ENCODE results near the gene ZNF653.

ZNF653 gene

GRCh38 chr19:11528551-11529341 lies 23.1 kb upstream of the ZNF653 start, which contains the start of gene ECSIT:
Gene ECSIT, minus strand, starts transcription at chr19:11529134. Its CDS starts 9,964 bp downstream, at chr19:11519170.
- H3K9ac ChIP-seq, result peak within 1 kb of the TSS; percentile 83
- H3K4me1 ChIP-seq, result peaks cover 12% of the 10 kb centered on the region
- peak within 1 kb of the TSS; percentile 90 for H3K27ac ChIP-seq
- H3K4me3 ChIP-seq, result peak within 1 kb of the TSS; percentile 81
- TF ChIP-seq Cebpa-rat (IDR thresholded peaks at IDR 0.05), result no peak
- no peaks in the 10 kb centered on the region; the same call in 1 of the 2 replicates for H4K20me1 ChIP-seq
- H3K36me3 ChIP-seq, result peaks cover 26% of the 10 kb centered on the region
- H3K4me2 ChIP-seq, result peak within 1 kb of the TSS; percentile 90
- no peaks in the 10 kb centered on the region for H3K9me3 ChIP-seq
- H3K27me3 ChIP-seq, result no peaks in the 10 kb centered on the region

- peaks cover 82% of the 10 kb centered on the region for H3K36me3 ChIP-seq
- H3K9ac ChIP-seq, result no peak overlapping the region
- no peaks in the 10 kb centered on the region for H3K27me3 ChIP-seq
- H3K4me1 ChIP-seq, result no peaks in the 10 kb centered on the region
- H3K4me2 ChIP-seq, result no peak overlapping the region
- H4K20me1 ChIP-seq, result peaks cover 34% of the 10 kb centered on the region; the same call in 1 of the 2 replicates
- no peak for TF ChIP-seq Cebpa-rat (IDR thresholded peaks at IDR 0.05)
- H3K27ac ChIP-seq, result no peak overlapping the region
- no peaks in the 10 kb centered on the region for H3K9me3 ChIP-seq
- no peak overlapping the region for H3K4me3 ChIP-seq
These were observed 13.5 kb upstream of the ZNF653 start for GRCh38 chr19:11519138-11519537.

- H3K9ac ChIP-seq, result no peak overlapping the region
- H3K4me2 ChIP-seq, result no peak overlapping the region
- TF ChIP-seq Cebpa-rat (IDR thresholded peaks at IDR 0.05), result no peak
- peaks cover 80% of the 10 kb centered on the region for H3K36me3 ChIP-seq
- no peaks in the 10 kb centered on the region for H3K4me1 ChIP-seq
- H3K27ac ChIP-seq, result no peak overlapping the region
- H3K9me3 ChIP-seq, result no peaks in the 10 kb centered on the region
- peaks cover 11% of the 10 kb centered on the region; the same call in 1 of the 2 replicates for H4K20me1 ChIP-seq
- H3K4me3 ChIP-seq, result no peak overlapping the region
- H3K27me3 ChIP-seq, result no peaks in the 10 kb centered on the region
These were observed 8.3 kb upstream of the ZNF653 start for GRCh38 chr19:11513946-11514345.

- no peaks in the 10 kb centered on the region for H4K20me1 ChIP-seq
- H3K4me3 ChIP-seq, result no peak overlapping the region
- no peaks in the 10 kb centered on the region for H3K9me3 ChIP-seq
- H3K27me3 ChIP-seq, result no peaks in the 10 kb centered on the region
- H3K9ac ChIP-seq, result no peak overlapping the region
- H3K4me1 ChIP-seq, result peaks cover 15% of the 10 kb centered on the region
- no peak overlapping the region for H3K4me2 ChIP-seq
- H3K27ac ChIP-seq, result no peak overlapping the region
- no peak for TF ChIP-seq Cebpa-rat (IDR thresholded peaks at IDR 0.05)
- peaks cover 61% of the 10 kb centered on the region for H3K36me3 ChIP-seq
These were observed 4.8 kb upstream of the ZNF653 start for GRCh38 chr19:11510444-11510843.

- H3K4me1 ChIP-seq, result peaks cover 24% of the 10 kb centered on the region
- H3K4me2 ChIP-seq, result no peak overlapping the region
These were observed 1.9 kb upstream of the ZNF653 start for GRCh38 chr19:11507370-11508078.

GRCh38 chr19:11506967-11507366 lies 1.3 kb upstream of the ZNF653 start:
- Histone ChIP-seq H3K4me3 (no peak overlapping the region), H3K36me3 (peaks cover 33% of the 10 kb centered on the region), H3K27me3 (no peaks in the 10 kb centered on the region), H3K4me2 (peak overlapping the region; percentile 85), H3K9ac (no peak overlapping the region), H3K27ac (no peak overlapping the region), H3K4me1 (peaks cover 24% of the 10 kb centered on the region), H4K20me1 (no peaks in the 10 kb centered on the region; the same call in 1 of the 2 replicates), H3K9me3 (no peaks in the 10 kb centered on the region)
- no peak for TF ChIP-seq Cebpa-rat (IDR thresholded peaks at IDR 0.05)

More at GRCh38 chr19:11507370-11508078, 1.9 kb upstream of the ZNF653 start:
- Histone ChIP-seq H3K27ac (no peak overlapping the region), H4K20me1 (no peaks in the 10 kb centered on the region; the same call in 1 of the 2 replicates), H3K27me3 (no peaks in the 10 kb centered on the region), H3K36me3 (peaks cover 38% of the 10 kb centered on the region), H3K9me3 (no peaks in the 10 kb centered on the region), H3K4me3 (no peak overlapping the region), H3K9ac (no peak overlapping the region)
- TF ChIP-seq Cebpa-rat (IDR thresholded peaks at IDR 0.05), result no peak

GRCh38 chr19:11506101-11506555 lies 489 bp upstream of the ZNF653 start:
- no peak for TF ChIP-seq Cebpa-rat (IDR thresholded peaks at IDR 0.05)
- no peaks in the 10 kb centered on the region for H3K27me3 ChIP-seq
- H4K20me1 ChIP-seq, result no peaks in the 10 kb centered on the region; the same call in 1 of the 2 replicates
- H3K4me1 ChIP-seq, result peaks cover 24% of the 10 kb centered on the region
- no peaks in the 10 kb centered on the region for H3K9me3 ChIP-seq
- peak overlapping the region; percentile 92 for H3K4me3 ChIP-seq
- peaks cover 33% of the 10 kb centered on the region for H3K36me3 ChIP-seq
- peak overlapping the region; percentile 90 for H3K9ac ChIP-seq
- peak overlapping the region; percentile 85 for H3K4me2 ChIP-seq
- peak overlapping the region; percentile 91 for H3K27ac ChIP-seq

- Histone ChIP-seq H3K4me1 (peaks cover 24% of the 10 kb centered on the region), H3K27me3 (no peaks in the 10 kb centered on the region), H4K20me1 (no peaks in the 10 kb centered on the region; the same call in 1 of the 2 replicates), H3K9ac (peak overlapping the region; percentile 90), H3K36me3 (peaks cover 32% of the 10 kb centered on the region; the same call in 1 of the 2 replicates), H3K27ac (peak overlapping the region; percentile 91), H3K4me3 (peak overlapping the region; percentile 92), H3K9me3 (no peaks in the 10 kb centered on the region), H3K4me2 (peak overlapping the region; percentile 85)
- no peak for TF ChIP-seq Cebpa-rat (IDR thresholded peaks at IDR 0.05)
These were observed 571 bp downstream of the ZNF653 start for GRCh38 chr19:11505032-11505503.

DNA sequence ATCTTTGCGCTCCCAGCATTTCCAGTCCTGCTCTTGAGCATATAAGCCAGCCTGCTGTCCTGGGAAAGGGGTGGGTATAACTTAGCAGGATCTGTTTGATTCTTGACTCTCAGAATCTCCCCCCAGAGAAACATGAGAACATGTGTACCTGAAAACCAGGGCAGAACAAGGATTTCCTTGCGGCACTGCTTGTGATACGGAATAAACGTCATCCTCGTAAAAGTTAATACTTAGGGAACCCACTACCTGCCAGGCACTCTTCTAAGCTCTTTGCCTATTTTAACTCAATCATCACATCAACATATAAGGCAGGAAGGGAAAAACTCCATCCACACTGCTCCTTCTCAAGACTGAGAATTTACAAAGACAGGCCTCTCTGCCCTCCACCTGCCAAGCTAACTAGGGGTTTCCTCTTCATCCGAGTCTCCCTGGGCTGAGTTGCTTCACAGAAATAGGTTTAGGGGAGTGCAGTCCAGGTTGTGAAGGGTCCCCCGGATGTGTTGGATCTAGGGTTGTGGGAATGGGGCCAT lies 1.1 kb downstream of the ZNF653 start:
- H3K4me1 ChIP-seq, result peaks cover 24% of the 10 kb centered on the region
- no peaks in the 10 kb centered on the region; the same call in 1 of the 2 replicates for H4K20me1 ChIP-seq
- H3K36me3 ChIP-seq, result peaks cover 29% of the 10 kb centered on the region; the same call in 1 of the 2 replicates
- peak overlapping the region; percentile 90; the same call in 1 of the 2 replicates for H3K9ac ChIP-seq
- H3K4me3 ChIP-seq, result peak overlapping the region; percentile 92
- no peak overlapping the region for H3K27ac ChIP-seq
- H3K9me3 ChIP-seq, result no peaks in the 10 kb centered on the region
- no peaks in the 10 kb centered on the region for H3K27me3 ChIP-seq
- no peak for TF ChIP-seq Cebpa-rat (IDR thresholded peaks at IDR 0.05)
- H3K4me2 ChIP-seq, result peak overlapping the region; percentile 85
